Measurements from ENCODE around the gene PGAM4.
"Not testable (repeated sequence)": the region's sequence is repeated elsewhere in the genome, so short reads cannot be mapped to it uniquely, and the experiment has no call there.

Gene PGAM4

GRCh38 chrX:77960567-77960966, 8.9 kb downstream of the PGAM4 start:
- H3K27ac ChIP-seq (ENCODE audit: low read depth in 2 of 2, low read length in 2 of 2): no peak overlapping the region
- no peak overlapping the region for H3K4me3 ChIP-seq (ENCODE audit: low read length in 2 of 2)
- H3K9ac ChIP-seq (ENCODE audit: low read depth in 1 of 2, low read length in 2 of 2): no peak overlapping the region
- no peaks in the 10 kb centered on the region for H3K36me3 ChIP-seq (ENCODE audit: control insufficient read depth in 2 of 2, insufficient read depth in 2 of 2, low read length in 2 of 2)
- H3K9me3 ChIP-seq (ENCODE audit: control insufficient read depth in 2 of 2, low read length in 2 of 2): no peaks in the 10 kb centered on the region
- H3K27me3 ChIP-seq (ENCODE audit: control insufficient read depth in 2 of 2, insufficient read depth in 2 of 2, low read length in 2 of 2): no peaks in the 10 kb centered on the region
- H3K4me1 ChIP-seq (ENCODE audit: control insufficient read depth in 2 of 2, insufficient read depth in 2 of 2, low read length in 2 of 2): no peaks in the 10 kb centered on the region

GRCh38 chrX:77953708-77954107, 15.7 kb downstream of the PGAM4 start:
- no peaks in the 10 kb centered on the region for H3K27me3 ChIP-seq (ENCODE audit: control insufficient read depth in 2 of 2, insufficient read depth in 2 of 2, low read length in 2 of 2)
- H3K9me3 ChIP-seq (ENCODE audit: control insufficient read depth in 2 of 2, low read length in 2 of 2): no peaks in the 10 kb centered on the region
- H3K9ac ChIP-seq (ENCODE audit: low read depth in 1 of 2, low read length in 2 of 2): no peak overlapping the region
- no peak overlapping the region for H3K4me3 ChIP-seq (ENCODE audit: low read length in 2 of 2)
- H3K36me3 ChIP-seq (ENCODE audit: control insufficient read depth in 2 of 2, insufficient read depth in 2 of 2, low read length in 2 of 2): no peaks in the 10 kb centered on the region
- H3K27ac ChIP-seq (ENCODE audit: low read depth in 2 of 2, low read length in 2 of 2): no peak overlapping the region
- no peaks in the 10 kb centered on the region for H3K4me1 ChIP-seq (ENCODE audit: control insufficient read depth in 2 of 2, insufficient read depth in 2 of 2, low read length in 2 of 2)

- H3K4me3 ChIP-seq (ENCODE audit: low read length in 2 of 2): no peak overlapping the region
- no peaks in the 10 kb centered on the region for H3K27me3 ChIP-seq (ENCODE audit: control insufficient read depth in 2 of 2, insufficient read depth in 2 of 2, low read length in 2 of 2)
- no peaks in the 10 kb centered on the region for H3K9me3 ChIP-seq (ENCODE audit: control insufficient read depth in 2 of 2, low read length in 2 of 2)
- no peaks in the 10 kb centered on the region for H3K4me1 ChIP-seq (ENCODE audit: control insufficient read depth in 2 of 2, insufficient read depth in 2 of 2, low read length in 2 of 2)
- no peak overlapping the region for H3K9ac ChIP-seq (ENCODE audit: low read depth in 1 of 2, low read length in 2 of 2)
- no peak overlapping the region for H3K27ac ChIP-seq (ENCODE audit: low read depth in 2 of 2, low read length in 2 of 2)
- H3K36me3 ChIP-seq (ENCODE audit: control insufficient read depth in 2 of 2, insufficient read depth in 2 of 2, low read length in 2 of 2): no peaks in the 10 kb centered on the region
Measured at GRCh38 chrX:77953302-77953701, 16.1 kb downstream of the PGAM4 start.

- no peaks in the 10 kb centered on the region for H3K36me3 ChIP-seq (ENCODE audit: control insufficient read depth in 2 of 2, insufficient read depth in 2 of 2, low read length in 2 of 2)
- no peaks in the 10 kb centered on the region for H3K4me1 ChIP-seq (ENCODE audit: control insufficient read depth in 2 of 2, insufficient read depth in 2 of 2, low read length in 2 of 2)
- no peaks in the 10 kb centered on the region for H3K27me3 ChIP-seq (ENCODE audit: control insufficient read depth in 2 of 2, insufficient read depth in 2 of 2, low read length in 2 of 2)
- H3K27ac ChIP-seq (ENCODE audit: low read depth in 2 of 2, low read length in 2 of 2): no peak overlapping the region
- no peaks in the 10 kb centered on the region for H3K9me3 ChIP-seq (ENCODE audit: control insufficient read depth in 2 of 2, low read length in 2 of 2)
- no peak overlapping the region for H3K9ac ChIP-seq (ENCODE audit: low read depth in 1 of 2, low read length in 2 of 2)
- H3K4me3 ChIP-seq (ENCODE audit: low read length in 2 of 2): no peak overlapping the region
Measured at GRCh38 chrX:77952173-77952572, 17.3 kb downstream of the PGAM4 start.

GRCh38 chrX:77949840-77950239, 19.6 kb downstream of the PGAM4 start:
- Histone ChIP-seq H3K36me3 (ENCODE audit: control insufficient read depth in 2 of 2, insufficient read depth in 2 of 2, low read length in 2 of 2) (no peaks in the 10 kb centered on the region), H3K9me3 (ENCODE audit: control insufficient read depth in 2 of 2, low read length in 2 of 2) (no peaks in the 10 kb centered on the region), H3K4me1 (ENCODE audit: control insufficient read depth in 2 of 2, insufficient read depth in 2 of 2, low read length in 2 of 2) (no peaks in the 10 kb centered on the region), H3K4me3 (ENCODE audit: low read length in 2 of 2) (no peak overlapping the region), H3K9ac (ENCODE audit: low read depth in 1 of 2, low read length in 2 of 2) (no peak overlapping the region), H3K27me3 (ENCODE audit: control insufficient read depth in 2 of 2, insufficient read depth in 2 of 2, low read length in 2 of 2) (no peaks in the 10 kb centered on the region), H3K27ac (ENCODE audit: low read depth in 2 of 2, low read length in 2 of 2) (no peak overlapping the region)

GRCh38 chrX:77946571-77946970, 22.9 kb downstream of the PGAM4 start:
- H3K27ac ChIP-seq (ENCODE audit: low read depth in 2 of 2, low read length in 2 of 2): no peak overlapping the region
- H3K9me3 ChIP-seq (ENCODE audit: control insufficient read depth in 2 of 2, low read length in 2 of 2): no peaks in the 10 kb centered on the region
- no peak overlapping the region for H3K9ac ChIP-seq (ENCODE audit: low read depth in 1 of 2, low read length in 2 of 2)
- no peaks in the 10 kb centered on the region for H3K27me3 ChIP-seq (ENCODE audit: control insufficient read depth in 2 of 2, insufficient read depth in 2 of 2, low read length in 2 of 2)
- no peaks in the 10 kb centered on the region for H3K4me1 ChIP-seq (ENCODE audit: control insufficient read depth in 2 of 2, insufficient read depth in 2 of 2, low read length in 2 of 2)
- H3K4me3 ChIP-seq (ENCODE audit: low read length in 2 of 2): no peak overlapping the region
- H3K36me3 ChIP-seq (ENCODE audit: control insufficient read depth in 2 of 2, insufficient read depth in 2 of 2, low read length in 2 of 2): no peaks in the 10 kb centered on the region

GRCh38 chrX:77945910-77946545, 23.4 kb downstream of the PGAM4 start:
- H3K4me3 ChIP-seq (ENCODE audit: low read length in 2 of 2): no peak overlapping the region
- H3K4me1 ChIP-seq (ENCODE audit: control insufficient read depth in 2 of 2, insufficient read depth in 2 of 2, low read length in 2 of 2): no peaks in the 10 kb centered on the region
- no peaks in the 10 kb centered on the region for H3K36me3 ChIP-seq (ENCODE audit: control insufficient read depth in 2 of 2, insufficient read depth in 2 of 2, low read length in 2 of 2)
- no peaks in the 10 kb centered on the region for H3K27me3 ChIP-seq (ENCODE audit: control insufficient read depth in 2 of 2, insufficient read depth in 2 of 2, low read length in 2 of 2)
- H3K27ac ChIP-seq (ENCODE audit: low read depth in 2 of 2, low read length in 2 of 2): no peak overlapping the region
- no peak overlapping the region for H3K9ac ChIP-seq (ENCODE audit: low read depth in 1 of 2, low read length in 2 of 2)
- no peaks in the 10 kb centered on the region for H3K9me3 ChIP-seq (ENCODE audit: control insufficient read depth in 2 of 2, low read length in 2 of 2)

GRCh38 chrX:77945031-77945430, 24.4 kb downstream of the PGAM4 start:
- H3K9ac ChIP-seq (ENCODE audit: low read depth in 1 of 2, low read length in 2 of 2); H3K4me3 ChIP-seq (ENCODE audit: low read length in 2 of 2); H3K27me3 ChIP-seq (ENCODE audit: control insufficient read depth in 2 of 2, insufficient read depth in 2 of 2, low read length in 2 of 2); H3K4me1 ChIP-seq (ENCODE audit: control insufficient read depth in 2 of 2, insufficient read depth in 2 of 2, low read length in 2 of 2); H3K27ac ChIP-seq (ENCODE audit: low read depth in 2 of 2, low read length in 2 of 2); H3K9me3 ChIP-seq (ENCODE audit: control insufficient read depth in 2 of 2, low read length in 2 of 2); H3K36me3 ChIP-seq (ENCODE audit: control insufficient read depth in 2 of 2, insufficient read depth in 2 of 2, low read length in 2 of 2): not testable (repeated sequence)

GRCh38 chrX:77938083-77938680, 31.3 kb downstream of the PGAM4 start:
- H3K4me1 ChIP-seq (ENCODE audit: control insufficient read depth in 2 of 2, insufficient read depth in 2 of 2, low read length in 2 of 2): no peaks in the 10 kb centered on the region
- no peaks in the 10 kb centered on the region for H3K27me3 ChIP-seq (ENCODE audit: control insufficient read depth in 2 of 2, insufficient read depth in 2 of 2, low read length in 2 of 2)
- no peak overlapping the region for H3K27ac ChIP-seq (ENCODE audit: low read depth in 2 of 2, low read length in 2 of 2)
- no peak overlapping the region for H3K4me3 ChIP-seq (ENCODE audit: low read length in 2 of 2)
- H3K9me3 ChIP-seq (ENCODE audit: control insufficient read depth in 2 of 2, low read length in 2 of 2): no peaks in the 10 kb centered on the region
- no peaks in the 10 kb centered on the region for H3K36me3 ChIP-seq (ENCODE audit: control insufficient read depth in 2 of 2, insufficient read depth in 2 of 2, low read length in 2 of 2)
- H3K9ac ChIP-seq (ENCODE audit: low read depth in 1 of 2, low read length in 2 of 2): no peak overlapping the region

- H3K9me3 ChIP-seq (ENCODE audit: control insufficient read depth in 2 of 2, low read length in 2 of 2): no peaks in the 10 kb centered on the region
- no peaks in the 10 kb centered on the region for H3K27me3 ChIP-seq (ENCODE audit: control insufficient read depth in 2 of 2, insufficient read depth in 2 of 2, low read length in 2 of 2)
- no peak overlapping the region for H3K9ac ChIP-seq (ENCODE audit: low read depth in 1 of 2, low read length in 2 of 2)
- no peak overlapping the region for H3K27ac ChIP-seq (ENCODE audit: low read depth in 2 of 2, low read length in 2 of 2)
- H3K4me1 ChIP-seq (ENCODE audit: control insufficient read depth in 2 of 2, insufficient read depth in 2 of 2, low read length in 2 of 2): no peaks in the 10 kb centered on the region
- no peaks in the 10 kb centered on the region for H3K36me3 ChIP-seq (ENCODE audit: control insufficient read depth in 2 of 2, insufficient read depth in 2 of 2, low read length in 2 of 2)
- no peak overlapping the region for H3K4me3 ChIP-seq (ENCODE audit: low read length in 2 of 2)
Measured at GRCh38 chrX:77937291-77937690, 32.1 kb downstream of the PGAM4 start.
